ENCODE data around the gene ST3GAL4. TPM values are rescaled to one million over a fixed set of nuclear protein-coding genes. Genes with fewer than 3 reads are reported as not detected.

Gene ST3GAL4
- total RNA-seq, 4 donors from 2014 or later, result 24.7 to 35.2 (median 28.0) TPM

GRCh38 chr11:126344141-126345080 is 11.1 kb upstream of the ST3GAL4 start:
- no peak for TF ChIP-seq CTCF (IDR thresholded peaks at IDR 0.05; ENCODE audit: low read depth)

- no peak for TF ChIP-seq CTCF (IDR thresholded peaks at IDR 0.05; ENCODE audit: low read depth)
Observed at GRCh38 chr11:126345283-126345682, 10.2 kb upstream of the ST3GAL4 start.

- TF ChIP-seq CTCF (IDR thresholded peaks at IDR 0.05; ENCODE audit: low read depth), result no peak
Observed at GRCh38 chr11:126345759-126346585, 9.5 kb upstream of the ST3GAL4 start.

GRCh38 chr11:126346586-126346940 is 8.9 kb upstream of the ST3GAL4 start:
- TF ChIP-seq CTCF (IDR thresholded peaks at IDR 0.05; ENCODE audit: low read depth), result no peak

- no peak for TF ChIP-seq CTCF (IDR thresholded peaks at IDR 0.05; ENCODE audit: low read depth)
Observed at GRCh38 chr11:126347751-126348668, 7.5 kb upstream of the ST3GAL4 start.

- TF ChIP-seq CTCF (IDR thresholded peaks at IDR 0.05; ENCODE audit: low read depth), result no peak
Observed at GRCh38 chr11:126348806-126349582, 6.5 kb upstream of the ST3GAL4 start.
